GM21529 (cell line): ENCODE results near the gene PRKCB.

Experiments used
- ATAC-seq: cut with Tn5 transposase; IDR thresholded peaks from one replicate; pipeline ENCODE4 v1.9.1; 2021; ENCODE audit not compliant: unreplicated experiment

The PRKCB gene

DNA sequence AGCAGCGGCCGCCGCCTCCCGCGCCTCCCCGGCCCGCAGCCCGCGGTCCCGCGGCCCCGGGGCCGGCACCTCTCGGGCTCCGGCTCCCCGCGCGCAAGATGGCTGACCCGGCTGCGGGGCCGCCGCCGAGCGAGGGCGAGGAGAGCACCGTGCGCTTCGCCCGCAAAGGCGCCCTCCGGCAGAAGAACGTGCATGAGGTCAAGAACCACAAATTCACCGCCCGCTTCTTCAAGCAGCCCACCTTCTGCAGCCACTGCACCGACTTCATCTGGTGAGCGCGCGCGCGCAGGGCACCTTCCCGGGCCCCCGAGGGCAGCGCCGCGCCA is 258 bp downstream of the PRKCB start:
- peak; percentile 4 for ATAC-seq

DNA sequence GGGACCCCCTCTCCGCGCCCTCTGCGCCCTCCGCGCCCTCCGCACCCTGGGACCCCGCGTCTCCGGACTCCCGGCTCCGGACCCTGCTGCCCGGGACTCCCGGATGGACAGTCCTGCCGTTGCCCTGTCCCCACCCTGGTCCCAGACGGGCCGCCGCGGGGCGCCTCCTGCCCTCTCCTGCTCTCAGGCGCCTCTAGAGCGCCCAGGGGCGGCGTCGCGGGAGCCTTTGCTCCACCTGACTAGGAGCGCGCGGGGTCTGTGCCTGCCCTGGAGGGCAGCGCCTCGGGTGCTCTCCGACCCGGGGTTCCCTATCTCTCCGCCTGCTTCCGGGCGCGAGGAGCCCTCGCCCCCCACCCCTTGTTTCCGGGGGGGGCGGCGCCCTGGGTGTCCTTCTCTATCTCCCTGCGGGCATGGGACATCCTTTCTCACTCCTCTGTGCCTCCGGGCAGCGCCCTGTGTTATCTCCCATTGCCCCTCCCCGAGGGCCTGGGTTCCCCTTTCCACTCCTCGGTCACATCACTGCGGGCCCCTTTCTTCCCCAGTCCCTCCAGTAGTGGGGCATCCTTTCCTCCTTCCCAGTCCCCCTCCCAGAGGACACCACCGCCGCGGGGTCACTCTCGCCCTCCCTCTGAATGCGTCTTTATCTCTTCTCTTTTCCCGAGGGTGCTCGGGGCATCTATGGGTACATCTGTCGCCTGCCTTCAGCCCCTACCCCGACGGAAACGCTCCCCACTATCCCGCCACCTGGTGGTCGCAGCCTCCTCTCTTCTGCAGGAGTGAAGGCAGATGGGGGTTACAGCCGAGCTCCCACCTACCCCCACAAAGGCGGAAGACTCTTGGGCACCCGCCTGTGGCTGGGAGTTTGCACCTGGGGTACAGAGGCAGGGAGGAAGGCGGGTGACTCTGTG is 875 bp downstream of the PRKCB start:
- ATAC-seq, result peak; percentile 27

DNA sequence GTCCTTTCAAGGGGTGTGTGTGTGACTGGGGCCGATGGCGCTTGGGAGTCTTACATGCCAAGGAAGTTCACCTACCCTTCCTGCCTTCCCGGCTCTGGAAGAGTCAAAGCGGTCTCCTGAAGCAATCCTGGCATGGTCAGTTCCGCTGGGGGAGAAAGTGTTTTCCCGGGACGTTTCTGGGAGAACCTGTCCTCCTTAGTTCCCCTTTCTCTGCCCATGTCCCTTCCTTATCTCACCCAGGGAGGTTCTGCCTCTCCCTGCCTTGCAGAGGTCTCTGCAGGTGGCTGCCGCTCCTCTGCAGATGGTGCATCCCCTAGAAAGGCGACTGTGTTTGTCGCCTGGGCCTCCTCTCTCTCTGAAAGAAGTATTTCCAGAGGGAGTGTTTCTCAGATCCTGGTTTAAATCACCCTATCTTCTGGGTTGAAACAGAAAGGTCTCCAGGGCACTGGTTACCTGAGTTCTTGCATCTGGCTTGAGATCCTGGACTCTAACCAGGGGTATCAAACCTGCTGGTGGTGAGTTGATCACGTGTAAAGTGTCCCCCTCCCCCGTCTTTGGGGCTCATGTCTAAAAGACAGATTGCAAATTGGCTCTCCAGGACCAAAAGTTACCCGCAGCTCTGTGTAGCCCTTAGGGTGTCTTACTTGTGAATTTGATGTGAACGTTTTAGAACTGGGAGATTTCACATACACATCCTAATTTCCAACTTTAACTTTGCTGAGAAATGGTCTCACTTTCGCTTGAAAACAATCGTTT is 1.9 kb downstream of the PRKCB start:
- ATAC-seq, result no peak

DNA sequence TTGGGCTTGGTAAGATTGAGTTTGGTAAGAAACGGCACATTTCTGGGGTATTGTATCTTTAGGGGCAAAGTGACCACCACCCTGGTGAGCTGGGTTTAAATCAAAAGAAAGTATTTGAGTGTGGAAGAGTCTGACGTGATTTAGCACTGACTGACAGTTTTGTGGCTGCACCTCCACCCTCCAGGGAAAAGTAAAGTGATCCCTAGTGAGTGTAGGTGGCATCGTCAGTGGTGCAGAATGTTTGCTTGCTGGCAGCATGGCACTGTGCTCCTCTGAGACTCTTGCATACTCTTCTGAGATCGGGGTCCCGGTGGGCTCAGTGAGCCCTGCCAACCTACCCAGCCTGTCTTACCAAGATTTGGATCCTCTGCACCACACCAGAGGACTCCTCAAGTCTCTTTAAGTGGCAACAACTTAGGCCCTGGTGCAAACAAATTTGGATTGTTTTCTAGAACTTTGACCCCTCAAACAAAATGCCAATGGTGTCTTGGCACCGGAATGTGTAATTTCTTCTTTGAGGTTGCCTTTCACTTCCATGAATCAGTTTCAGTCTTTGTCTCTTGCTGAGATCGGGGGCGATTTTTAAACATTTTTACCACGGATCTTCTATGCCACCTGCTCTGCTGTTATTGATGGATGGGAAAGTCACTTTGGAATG is 2.8 kb downstream of the PRKCB start:
- ATAC-seq, result no peak

- no peak for ATAC-seq
Observed at GRCh38 chr16:23840310-23840709, 4.5 kb downstream of the PRKCB start.

- peak; percentile 75 for ATAC-seq
Observed at GRCh38 chr16:23842137-23842600, 6.4 kb downstream of the PRKCB start.

- ATAC-seq, result no peak
Observed at GRCh38 chr16:23843143-23843542, 7.4 kb downstream of the PRKCB start.

DNA sequence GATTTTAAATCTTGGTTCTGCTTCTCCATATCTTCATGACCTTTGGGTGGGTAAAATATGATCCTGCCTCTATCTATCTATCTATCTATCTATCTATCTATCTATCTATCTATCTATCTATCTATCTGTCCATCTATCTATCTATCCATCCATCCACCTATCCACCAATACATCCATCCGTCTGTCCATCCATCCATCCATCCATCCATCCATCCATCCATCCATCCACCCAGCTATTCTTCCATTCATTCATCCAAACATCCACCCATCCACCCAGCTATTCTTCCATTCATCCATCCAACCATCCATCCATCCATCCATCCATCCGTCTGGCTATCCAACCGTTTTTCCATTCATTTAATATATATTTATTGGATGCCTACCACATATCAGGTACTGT is 11.5 kb downstream of the PRKCB start:
- ATAC-seq, result no peak

DNA sequence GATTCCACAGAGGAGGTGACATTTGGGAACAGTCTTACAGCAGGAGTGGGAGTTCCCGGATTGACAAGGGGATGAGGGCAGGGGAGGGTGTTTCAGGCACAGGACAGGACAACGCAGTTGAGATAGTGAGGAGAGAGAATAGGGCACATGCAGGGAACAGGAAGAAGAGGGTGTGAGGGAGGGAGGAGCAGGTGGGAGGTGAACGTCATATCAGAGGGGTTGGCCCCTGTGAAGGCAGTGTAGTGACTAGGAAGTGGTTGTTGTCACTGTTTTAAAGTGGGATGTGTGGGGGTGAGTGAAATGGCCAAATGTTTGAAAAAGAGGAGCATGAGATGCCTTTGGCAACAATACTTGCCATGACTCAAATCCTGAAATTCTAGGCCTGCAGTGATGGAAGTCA is 12.2 kb downstream of the PRKCB start:
- ATAC-seq, result peak; percentile 42

DNA sequence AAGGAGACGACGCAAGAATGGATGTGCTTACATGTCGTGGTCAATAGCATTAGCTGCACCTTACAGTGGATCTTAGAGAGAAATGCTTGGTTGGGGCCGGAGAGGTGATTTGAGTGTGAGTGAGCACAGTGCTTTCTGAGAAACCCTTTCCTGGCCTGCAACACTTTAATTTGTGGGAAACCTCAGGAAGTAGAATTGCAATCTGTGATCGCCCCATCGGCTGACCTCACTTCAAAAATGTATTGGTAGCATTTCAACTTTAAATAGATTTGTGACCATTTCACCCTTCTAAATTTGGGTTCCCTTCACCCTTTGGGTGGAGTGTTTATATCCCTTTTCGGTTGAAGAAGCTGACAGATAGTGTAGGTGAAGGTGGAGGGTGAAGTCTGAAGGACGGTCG is 13.2 kb downstream of the PRKCB start:
- ATAC-seq, result no peak

GRCh38 chr16:23852794-23853562 is 17.2 kb downstream of the PRKCB start:
- no peak for ATAC-seq

GRCh38 chr16:23855010-23855409 is 19.2 kb downstream of the PRKCB start:
- ATAC-seq, result no peak

- ATAC-seq, result no peak
Observed at GRCh38 chr16:23856251-23856709, 20.5 kb downstream of the PRKCB start.

DNA sequence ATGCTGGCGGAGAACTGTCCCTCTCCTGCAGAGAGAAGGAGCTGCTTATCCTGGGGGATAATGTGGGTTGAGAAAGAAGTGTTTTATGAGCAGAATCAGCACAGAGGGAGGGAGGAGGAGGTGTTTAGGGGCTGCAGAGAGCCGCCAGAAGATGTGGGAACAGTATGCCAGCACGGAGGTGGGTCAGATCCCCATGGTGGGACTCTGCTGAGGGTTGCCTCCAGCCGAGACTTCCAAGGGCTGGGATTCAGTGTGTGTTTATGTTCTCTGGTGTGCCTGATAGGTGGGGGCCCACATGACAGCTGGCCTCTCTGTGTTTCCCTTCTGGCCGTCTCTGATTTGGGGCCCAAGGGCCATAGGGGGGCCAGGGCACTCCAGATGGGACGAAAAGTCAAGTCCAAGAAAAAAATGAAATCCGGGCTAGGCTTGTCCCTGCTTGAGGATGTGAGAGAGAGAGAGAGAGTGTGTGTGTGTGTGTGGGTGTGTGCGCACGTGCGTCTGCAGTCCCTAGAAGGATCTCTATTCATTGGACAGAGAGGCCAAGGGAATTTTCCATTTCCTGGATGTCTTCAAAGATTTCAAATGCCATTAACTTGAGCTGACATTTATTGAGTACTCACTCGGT is 21.6 kb downstream of the PRKCB start:
- no peak for ATAC-seq

DNA sequence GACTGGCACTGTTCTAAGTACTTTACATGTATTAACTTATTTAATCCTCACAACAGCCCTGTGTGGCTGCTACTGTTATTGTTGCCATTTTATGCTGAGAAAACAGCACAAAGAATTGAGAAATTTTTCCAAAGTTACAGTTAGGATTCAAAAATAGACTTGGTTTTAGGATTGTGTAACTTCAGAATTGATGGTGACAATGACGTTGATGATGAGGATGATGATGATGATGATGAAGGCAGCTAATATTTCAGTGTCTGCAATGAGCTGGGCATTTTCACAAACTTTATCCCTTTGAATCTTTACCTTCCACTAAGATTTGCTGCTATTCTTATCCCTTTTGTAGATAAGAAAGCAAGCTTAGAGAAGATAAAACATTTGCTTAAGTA is 22.1 kb downstream of the PRKCB start:
- no peak for ATAC-seq

- ATAC-seq, result no peak
Observed at GRCh38 chr16:23858542-23858941, 22.8 kb downstream of the PRKCB start.

GRCh38 chr16:23859713-23860269 is 24.0 kb downstream of the PRKCB start:
- no peak for ATAC-seq

DNA sequence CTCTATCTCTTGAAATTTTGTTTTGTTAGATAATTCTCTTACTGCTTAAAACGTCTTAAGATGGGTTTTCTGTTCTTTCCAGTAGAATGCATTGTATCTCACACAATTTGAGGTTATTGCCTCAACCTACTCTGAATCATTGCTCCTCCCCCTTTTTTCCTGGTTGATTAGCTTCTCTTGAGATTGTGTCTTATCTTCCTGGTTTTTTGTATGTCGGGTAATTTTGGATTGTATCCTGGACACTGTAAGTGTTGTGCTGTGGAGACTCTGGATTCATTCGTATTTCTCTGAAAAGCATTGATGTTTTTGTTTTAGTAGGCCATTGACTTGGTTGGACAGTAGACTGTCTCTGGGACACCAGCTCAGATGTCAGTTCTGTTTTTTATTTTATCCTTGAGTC is 26.1 kb downstream of the PRKCB start:
- no peak for ATAC-seq

DNA sequence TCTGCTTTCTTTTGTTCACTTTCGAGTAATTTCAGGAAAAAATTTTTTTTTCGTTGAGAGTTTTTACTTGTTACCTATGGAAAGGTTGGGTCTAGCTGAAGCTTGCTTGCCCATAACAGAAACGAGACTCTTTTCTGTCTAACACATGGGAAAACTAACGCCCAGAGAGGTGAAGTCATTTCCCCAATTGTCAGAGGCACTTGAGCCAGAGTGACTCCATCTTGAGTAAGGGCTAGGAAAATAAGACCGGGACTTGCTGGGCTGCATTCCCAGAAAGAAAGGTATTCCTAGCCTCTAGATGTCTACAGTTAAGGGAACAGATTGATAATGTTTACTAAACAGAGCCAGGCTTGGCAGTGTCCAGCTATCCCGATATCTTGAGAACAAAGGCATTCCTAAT is 26.8 kb downstream of the PRKCB start:
- no peak for ATAC-seq
